Measurements from ENCODE around the gene MARCHF3.
A peak's percentile ranks its signal among the peaks of the same experiment; 100 is the strongest.
"Not testable (repeated sequence)": the region's sequence is repeated elsewhere in the genome, so short reads cannot be mapped to it uniquely, and the experiment has no call there.

Gene MARCHF3, protein sequence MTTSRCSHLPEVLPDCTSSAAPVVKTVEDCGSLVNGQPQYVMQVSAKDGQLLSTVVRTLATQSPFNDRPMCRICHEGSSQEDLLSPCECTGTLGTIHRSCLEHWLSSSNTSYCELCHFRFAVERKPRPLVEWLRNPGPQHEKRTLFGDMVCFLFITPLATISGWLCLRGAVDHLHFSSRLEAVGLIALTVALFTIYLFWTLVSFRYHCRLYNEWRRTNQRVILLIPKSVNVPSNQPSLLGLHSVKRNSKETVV

DNA sequence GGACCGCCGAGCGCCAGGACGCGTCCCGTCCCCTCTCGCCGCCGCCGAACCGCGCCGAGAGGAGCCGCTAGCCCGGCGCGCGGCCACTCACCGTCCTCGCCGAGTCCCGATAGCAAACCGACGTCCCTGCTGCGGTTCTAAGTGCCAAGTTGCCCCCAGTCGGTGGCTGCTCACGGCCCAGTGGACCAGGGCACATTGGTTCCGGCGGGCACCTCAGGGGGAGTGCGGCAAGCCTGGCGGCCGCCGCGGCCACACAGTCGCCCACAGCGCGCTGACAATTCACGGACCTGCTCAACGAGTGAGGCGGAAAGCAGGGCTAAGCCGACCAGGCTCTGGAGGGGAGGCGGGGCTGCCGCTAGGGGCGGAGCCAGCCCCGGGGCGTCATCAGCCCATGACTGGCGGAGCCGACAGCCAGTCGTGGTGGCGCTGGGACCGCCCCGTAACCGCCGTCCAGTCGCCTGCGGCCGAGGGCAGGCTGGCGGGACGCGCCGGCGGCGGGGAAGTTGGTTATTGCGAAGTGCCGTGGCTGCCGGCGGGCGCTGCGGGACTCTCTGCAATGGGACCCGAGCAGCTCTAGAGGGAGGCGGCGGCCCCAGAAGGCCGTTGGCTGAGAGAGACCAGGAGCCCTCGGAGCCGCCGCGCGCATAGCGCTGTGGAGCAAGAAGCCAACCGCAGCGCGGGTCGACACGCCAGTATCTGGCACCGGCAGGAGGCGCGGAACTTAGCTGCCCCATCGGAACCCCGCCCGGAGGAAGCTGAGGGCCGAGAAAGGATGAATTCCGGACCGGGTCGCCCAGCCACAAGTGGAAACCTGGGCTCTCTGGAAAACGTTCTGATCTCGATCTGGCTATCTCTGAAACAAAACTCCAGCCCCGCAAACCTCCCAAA lies at the start of gene MARCHF3:
TSS of gene MARCHF3 (minus strand) at position 300 of the 888 bp plus-strand sequence. CDS start 112,387 bp downstream, outside the sequence.
- DNase-seq (ENCODE audit: low read depth): peak; percentile 87

DNA sequence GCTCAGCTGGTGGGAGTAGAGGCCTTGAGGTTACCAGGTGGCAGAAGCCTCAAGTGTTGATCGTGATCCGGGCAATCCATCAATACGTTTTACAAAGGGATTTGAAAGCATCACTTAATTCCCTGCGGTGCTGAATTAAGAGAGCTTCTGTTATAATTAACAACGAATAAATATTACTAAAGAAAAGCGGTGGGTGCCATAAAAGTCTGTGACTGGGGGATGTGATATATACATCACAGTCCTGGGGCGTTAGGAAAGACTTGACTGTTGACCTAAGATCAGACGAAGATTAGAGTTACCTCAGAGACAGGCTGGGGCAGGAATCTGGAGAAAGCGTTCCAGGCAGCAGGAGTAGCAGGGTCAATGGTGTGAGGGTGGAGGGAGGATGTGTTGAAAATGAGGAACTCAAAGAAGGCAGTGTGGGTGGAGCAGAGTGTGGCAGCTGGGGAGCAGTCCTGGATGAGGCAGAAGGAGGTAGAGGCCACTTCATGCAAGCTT lies 49.7 kb upstream of the MARCHF3 start:
- no peak for DNase-seq (ENCODE audit: low read depth)

DNA sequence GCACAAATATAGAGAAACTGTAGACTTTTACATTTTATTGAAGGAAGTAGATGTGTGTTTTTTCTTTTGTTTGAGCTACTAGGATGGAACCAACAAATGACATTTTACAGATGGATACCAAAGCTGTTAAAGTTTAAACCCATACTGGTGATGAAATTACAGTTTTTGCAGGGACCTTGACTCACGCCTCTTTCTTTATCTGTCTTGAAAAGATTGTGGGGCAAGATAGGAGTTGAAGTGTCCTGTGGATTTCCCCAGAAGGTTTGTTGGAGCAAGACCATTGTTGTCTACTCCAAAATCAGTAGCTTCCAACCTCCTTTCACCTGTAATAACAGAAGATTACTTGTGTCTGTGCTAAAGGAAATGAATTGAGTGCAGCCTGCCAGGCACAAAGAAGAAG lies 47.0 kb upstream of the MARCHF3 start:
- no peak for DNase-seq (ENCODE audit: low read depth)

DNA sequence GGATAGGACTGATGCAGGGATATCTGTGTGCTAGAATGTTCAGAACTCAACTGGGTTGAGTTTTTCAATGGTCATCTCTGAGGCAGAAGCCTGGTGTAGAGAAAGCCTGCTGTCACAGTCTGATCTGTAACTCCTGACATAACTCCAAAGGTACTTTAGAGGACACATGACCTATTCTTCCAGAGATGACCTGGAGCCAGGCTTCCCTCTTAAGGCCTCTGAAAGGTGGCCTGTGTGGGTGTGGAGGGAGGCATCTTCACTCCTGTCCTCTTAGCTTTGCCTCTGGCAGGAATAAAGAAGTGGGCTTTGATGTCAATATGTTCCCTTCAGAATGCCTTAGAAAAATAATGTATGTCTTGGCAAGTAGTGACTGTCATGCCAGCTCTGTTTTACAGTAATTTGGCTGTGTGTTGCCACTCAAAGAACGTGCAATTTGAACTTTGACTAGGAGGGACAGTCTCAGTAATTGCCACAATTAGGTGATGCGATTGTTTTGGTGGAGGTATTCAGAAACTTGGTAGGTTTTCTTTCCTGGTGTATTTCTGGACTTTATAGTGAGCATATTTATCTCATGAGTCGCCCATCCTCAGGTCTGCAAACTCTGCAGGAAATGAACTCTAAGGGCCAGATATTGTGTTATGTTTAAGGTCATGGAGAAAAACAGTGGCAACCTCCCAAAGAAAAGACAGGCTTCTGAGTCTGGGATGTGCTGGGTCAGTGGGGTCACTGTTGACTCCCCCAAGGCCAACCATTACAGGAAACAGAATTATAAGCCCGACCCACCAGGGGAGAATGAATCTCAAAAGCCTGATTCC lies 46.2 kb upstream of the MARCHF3 start:
- no peak for DNase-seq (ENCODE audit: low read depth)

DNA sequence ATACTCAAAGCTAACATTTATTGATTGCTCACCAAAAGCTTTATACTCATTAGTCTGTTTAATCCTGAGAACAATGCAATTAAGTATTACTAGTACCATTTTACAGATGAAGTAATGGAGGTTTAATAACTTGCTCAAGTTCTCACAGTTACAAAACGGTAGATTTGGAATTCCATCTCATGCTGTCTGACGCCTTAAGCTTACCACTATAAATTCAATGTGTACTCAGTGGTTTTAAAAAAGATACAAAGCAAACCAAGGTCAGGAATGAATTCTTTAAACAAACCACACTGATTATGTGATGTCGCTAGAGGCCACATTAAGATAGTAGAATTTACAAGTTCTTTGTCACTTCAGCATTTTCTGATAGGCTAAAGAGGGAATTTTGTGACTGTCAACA lies 44.1 kb upstream of the MARCHF3 start:
- no peak for DNase-seq (ENCODE audit: low read depth)

DNA sequence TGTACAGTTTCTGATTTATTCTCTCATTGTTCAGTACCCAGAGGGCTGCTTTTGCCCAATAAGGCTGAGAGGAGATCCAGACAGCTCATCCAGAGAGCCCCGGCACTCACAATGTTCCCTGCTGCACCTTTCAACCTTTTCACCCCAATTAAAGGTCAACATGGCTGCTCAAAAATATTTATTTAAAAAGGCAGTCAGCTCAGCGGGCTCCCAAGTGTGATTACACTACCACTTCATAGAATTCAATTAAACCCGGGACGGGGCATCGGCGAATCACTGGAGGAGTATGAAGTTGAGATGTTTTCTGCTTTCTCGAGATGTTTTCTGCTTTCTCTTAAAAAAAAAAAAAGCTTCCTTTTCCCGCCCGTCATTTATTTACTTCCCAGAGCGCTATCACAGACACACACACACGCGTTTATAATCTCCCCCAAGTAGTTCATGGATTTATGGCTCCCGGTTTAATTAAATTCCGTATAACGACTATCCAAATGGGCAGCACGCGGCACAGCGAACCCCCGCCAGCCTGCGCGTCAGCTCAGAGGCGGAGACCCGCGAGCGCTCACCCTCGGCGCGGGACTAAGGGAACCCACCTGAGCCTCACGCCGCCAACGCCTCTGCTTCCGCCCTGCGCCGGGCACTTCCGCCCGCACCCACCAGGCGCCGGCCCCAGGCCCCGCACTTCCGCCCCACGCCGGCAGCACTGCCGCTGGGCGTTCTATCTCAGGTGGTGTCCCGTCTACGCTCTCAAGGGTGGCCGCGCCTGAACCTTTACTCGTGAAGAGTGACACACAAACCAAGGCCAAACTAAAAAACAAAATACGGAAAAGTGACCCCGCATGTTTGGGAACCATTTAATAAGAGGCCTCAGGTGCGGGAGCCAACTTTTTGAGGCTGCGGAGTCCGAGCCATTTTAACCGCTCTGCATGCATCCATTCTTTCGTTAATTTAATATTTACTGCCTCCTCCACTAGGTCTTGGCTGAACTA lies 42.8 kb upstream of the MARCHF3 start, which contains the start of gene C5orf63:
TSS of gene C5orf63 (minus strand) at position 642 of the 986 bp plus-strand sequence. CDS start 14,507 bp downstream, outside the sequence.
- DNase-seq (ENCODE audit: low read depth): peak; percentile 46

DNA sequence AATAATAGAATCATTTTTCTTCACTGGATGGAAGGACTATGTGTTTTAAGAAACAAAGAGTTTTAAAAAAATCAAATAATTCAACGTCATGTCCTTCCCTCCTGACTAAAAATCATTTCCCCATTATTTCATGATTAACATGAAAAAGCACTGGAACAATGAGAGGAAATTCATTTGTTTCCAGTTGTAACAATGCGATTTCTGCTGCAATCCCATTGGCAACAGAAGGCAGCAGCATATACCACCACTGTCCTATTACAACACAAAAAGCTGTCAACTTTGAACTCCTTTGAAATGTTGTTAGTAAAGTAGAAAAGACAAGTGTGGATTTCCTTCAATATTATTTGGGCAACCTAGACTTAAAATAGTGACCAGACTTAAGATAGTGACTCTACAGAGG lies 39.9 kb upstream of the MARCHF3 start:
- DNase-seq (ENCODE audit: low read depth): no peak

DNA sequence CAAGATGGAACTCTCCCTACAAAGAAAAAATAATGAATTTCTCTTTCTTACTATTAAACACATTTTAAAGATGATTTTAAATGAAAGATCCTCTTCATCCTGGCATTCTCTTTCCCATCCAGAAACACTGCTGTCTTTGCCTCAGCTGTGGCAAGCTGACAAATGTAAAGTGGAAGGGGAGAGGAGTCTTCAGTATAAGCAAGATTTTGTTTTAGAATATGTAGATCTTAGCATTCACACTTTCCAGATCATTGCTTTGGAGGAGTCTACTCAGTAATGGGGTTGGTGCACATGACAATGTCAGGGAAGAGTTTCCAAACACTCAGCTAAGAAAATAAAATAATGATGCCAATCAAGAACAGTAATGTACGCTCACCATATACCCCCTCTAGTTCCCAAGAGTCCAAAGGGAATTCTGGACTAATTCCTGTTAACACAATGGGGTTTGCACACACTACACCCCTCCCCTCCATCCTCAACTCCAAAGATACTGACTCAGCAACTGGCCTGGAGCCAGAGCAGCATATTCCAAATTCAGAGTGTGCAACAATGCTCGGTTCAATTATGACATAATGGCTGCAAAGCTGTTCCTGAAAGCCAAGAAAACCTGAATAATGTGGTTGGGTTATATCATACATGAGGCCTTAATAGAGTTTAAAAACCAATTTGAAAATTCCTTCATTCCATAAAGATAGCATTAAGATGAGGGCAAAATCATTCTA lies 38.3 kb upstream of the MARCHF3 start:
- no peak for DNase-seq (ENCODE audit: low read depth)

DNA sequence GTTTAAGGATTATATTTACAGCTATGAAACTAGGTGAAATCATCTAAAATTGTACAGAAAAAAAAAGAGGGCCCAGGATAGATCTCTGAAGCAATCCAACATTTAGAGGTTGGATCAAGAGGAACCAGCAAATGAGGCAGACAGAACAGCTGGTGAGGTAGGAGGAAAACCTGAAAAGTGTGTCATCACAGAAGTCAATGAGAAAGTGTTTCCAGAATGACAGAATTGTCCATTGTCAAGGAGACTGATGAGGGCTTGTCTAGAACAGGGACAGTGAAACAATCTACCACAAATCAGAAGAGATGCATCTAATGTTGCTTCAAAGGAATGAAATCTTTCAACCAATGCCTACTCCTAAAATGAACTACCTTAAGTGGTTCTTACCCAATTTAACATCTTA lies 36.4 kb upstream of the MARCHF3 start:
- DNase-seq (ENCODE audit: low read depth): no peak

DNA sequence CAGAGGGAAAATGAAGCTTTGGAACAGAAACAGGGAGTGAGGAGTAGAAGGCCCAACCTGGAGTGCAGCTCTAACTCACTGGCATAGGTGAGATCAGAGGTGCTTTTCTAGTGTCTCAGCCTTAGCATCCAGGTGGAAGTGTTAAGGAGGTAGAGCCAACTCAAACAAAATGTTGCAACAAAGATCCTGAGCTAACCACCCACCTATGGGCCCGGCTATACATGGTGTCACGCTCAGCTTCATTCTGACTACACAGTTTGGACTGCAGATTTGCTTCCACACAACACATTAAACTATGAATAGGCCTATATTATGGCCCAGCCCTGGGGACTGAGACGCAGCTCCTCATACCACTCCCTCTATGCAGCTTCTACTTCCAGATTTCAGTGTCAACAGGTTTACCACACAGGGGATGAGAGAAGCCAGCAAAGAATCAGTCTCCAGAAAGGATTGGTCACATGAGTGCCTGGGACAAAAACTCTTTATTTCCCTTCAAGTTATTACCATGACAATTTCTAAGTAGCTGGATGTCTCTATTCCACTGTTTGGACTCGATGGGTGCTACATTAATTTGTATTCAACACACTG lies 34.0 kb upstream of the MARCHF3 start:
- DNase-seq (ENCODE audit: low read depth): no peak

DNA sequence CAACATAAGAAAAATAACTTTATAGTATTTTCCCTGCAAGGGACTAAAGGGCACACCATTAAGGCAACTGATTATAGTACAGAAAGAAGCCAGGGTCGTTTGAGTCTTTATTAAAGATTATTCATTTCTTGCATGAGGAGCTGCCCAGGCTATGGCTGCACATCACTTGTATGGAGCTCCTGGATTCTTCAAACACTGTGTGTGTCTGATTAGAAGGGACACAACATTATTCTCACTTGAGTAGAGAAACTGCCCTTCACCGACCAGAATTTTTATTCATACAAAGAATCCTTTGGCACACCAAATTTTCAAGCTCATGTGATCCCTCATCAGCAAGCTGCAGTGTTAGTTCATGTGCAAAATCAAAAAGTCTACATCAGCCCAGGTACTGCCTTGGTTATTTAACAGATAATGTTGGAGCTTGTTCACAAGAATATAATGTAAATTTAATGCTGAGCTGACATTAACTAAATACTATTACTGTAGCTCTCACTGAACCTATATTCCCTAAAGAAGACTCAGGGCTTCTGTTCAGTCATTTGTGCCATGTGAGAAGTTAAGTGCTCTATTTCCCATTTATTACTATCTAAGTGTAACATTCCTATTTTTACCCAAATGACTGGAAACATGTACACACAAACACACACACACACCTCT lies 33.0 kb upstream of the MARCHF3 start:
- no peak for DNase-seq (ENCODE audit: low read depth)

DNA sequence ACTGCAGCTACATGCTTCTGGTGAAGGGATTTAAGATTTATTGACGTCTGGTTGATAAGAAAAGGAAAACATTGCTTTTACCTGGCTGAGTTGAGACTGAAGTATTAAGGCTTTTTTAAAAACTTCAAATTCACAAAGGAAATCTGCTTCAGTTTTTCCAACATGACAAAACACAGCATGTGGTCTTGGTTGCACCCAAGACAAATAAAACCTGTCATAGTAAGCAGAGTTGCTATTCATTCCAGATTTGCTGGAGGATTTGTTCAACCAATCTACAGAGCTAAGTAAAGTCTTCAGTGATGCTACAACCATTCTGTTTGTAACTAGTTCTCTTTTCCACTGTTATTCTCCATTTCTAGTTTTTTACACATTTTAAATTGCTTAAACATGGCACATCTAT lies 31.6 kb upstream of the MARCHF3 start:
- DNase-seq (ENCODE audit: low read depth): no peak

DNA sequence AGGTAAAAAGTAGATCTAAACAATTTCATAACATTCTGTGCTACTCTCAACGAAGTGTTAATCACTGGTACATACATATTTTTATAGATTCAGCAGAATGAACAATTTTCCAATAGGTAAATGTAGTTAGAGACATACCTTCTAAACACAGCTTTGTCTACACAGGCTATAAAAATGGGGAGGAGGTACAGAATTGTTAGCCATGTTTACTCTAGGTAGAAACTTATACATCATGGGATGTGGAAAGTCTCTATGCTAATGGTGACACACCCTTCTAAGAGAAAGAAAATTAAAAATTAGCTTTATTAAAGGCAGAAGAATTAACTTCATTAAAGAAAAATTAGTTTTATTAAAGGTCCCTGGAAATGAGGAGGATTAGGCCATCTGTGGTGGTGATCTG lies 31.2 kb upstream of the MARCHF3 start:
- no peak for DNase-seq (ENCODE audit: low read depth)

DNA sequence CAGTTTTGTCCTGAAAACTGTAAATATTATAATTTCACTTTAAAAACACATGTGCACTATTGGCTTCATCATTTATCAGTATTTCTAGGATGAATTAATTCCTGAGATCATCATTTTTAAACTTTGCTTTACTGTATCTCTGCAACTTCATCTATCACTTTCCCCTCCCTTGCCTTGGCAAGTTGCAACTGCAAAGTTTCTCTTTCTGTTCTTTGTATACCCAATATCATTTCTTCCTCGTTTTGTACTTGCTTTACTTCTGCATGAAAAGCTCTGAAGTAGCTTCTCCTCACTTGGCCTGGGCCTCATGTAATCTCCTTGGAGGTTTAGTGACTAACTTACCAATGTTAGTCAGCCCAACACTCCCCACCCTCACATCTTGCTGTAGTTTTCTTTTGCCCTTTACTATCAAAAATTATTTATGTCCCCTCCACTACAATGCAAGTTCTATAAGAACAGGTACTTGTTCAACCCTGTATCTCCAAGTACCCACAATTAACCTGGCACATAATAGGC lies 30.2 kb upstream of the MARCHF3 start:
- DNase-seq (ENCODE audit: low read depth): no peak

DNA sequence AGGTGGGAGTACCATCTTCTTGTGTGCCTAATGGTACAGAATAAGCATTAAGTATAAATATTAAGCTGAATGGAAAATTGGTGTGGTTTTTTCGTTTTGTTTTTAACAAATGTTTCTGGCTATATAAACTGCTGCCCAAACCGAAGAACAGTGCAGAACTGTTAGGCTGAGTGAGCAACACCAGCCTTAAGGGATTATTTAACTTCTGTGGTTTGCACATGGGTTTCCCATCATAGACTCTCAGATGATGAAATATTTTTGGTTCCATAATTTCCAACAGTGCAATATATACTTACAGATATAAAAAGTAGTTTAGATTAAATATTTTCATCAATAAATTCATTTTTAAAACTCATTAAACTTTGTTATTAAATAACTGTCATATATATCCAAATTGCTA lies 26.5 kb upstream of the MARCHF3 start:
- no peak for DNase-seq (ENCODE audit: low read depth)

DNA sequence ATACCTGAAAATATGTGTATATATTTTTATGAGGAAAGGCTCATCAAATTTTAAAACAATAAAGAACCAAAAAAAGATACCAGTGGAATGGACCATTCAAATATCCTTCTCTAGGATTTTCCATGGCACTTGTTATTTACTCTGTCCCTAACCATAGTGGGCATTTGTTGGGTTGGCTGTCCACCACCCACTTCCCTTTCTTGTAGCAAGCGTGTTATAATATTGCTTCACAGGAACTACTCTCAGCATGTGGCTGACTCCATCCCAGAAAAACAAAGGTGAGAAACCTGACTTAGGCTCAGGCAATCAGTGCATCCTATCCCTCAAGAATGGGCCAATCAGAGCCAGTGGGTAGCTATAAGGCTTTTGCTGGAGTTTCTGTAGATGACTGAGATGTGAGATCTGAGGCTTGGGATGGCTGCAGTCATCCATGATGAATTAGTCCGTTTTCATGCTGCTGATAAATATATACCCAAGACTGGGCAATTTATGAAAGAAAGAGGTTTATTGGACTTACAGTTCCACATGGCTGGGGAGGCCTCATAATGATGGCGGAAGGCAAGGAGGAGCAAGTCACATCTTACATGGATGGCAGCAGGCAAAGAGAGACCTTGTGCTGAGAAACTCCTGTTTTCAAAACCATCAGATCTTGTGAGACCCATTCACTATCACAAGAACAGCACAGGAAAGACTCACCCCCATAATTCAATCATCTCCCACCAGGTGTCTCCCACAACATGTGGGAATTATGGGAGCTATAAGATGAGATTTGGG lies 25.7 kb upstream of the MARCHF3 start:
- no peak for DNase-seq (ENCODE audit: low read depth)

DNA sequence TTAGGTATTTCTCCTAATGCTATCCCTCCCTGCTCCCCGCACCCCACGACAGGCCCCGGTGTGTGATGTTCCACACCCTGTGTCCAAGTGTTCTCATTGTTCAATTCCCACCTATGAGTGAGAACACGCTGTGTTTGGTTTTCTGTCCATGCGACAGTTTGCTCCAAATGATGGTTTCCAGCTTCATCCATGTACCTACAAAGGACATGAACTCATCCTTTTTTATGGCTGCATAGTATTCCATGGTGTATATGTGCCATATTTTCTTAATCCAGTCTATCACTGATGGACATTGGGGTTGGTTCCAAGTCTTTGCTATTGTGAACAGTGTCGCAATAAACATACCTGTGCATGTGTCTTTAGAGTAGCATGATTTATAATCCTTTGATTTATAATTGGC lies 23.2 kb upstream of the MARCHF3 start:
- DNase-seq (ENCODE audit: low read depth): not testable (repeated sequence)

DNA sequence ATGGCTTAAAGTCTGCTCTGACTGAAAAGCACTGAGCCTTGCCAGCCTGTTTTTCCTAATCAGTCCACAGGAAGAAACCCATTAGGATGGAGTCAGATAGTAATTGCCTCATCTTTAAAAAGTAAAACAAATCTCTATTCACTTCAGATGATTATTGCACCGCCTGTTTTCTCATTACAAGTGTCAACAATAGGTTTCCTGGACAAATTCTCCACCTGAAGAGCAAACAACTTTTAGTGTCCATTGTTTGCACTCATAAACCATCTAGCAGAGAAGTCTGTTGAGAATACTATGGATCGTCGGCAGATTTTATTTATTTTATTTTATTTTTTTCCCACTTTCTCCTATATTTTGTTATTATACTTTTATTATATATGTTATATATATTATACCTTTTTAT lies 22.7 kb upstream of the MARCHF3 start:
- no peak for DNase-seq (ENCODE audit: low read depth)
